Suppressor macrophage treated with lipopolysaccharide for 1 hour (primary cell): ENCODE measurements around the gene PDZD11.
"Not testable (repeated sequence)": the region's sequence is repeated elsewhere in the genome, so short reads cannot be mapped to it uniquely, and the experiment has no call there.

Source experiments
- DNase-seq, 3 donors: peaks; one replicate each; pipeline ENCODE4 v3.0.0-alpha.2; 2020 to 2022

Gene PDZD11, protein sequence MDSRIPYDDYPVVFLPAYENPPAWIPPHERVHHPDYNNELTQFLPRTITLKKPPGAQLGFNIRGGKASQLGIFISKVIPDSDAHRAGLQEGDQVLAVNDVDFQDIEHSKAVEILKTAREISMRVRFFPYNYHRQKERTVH

DNA sequence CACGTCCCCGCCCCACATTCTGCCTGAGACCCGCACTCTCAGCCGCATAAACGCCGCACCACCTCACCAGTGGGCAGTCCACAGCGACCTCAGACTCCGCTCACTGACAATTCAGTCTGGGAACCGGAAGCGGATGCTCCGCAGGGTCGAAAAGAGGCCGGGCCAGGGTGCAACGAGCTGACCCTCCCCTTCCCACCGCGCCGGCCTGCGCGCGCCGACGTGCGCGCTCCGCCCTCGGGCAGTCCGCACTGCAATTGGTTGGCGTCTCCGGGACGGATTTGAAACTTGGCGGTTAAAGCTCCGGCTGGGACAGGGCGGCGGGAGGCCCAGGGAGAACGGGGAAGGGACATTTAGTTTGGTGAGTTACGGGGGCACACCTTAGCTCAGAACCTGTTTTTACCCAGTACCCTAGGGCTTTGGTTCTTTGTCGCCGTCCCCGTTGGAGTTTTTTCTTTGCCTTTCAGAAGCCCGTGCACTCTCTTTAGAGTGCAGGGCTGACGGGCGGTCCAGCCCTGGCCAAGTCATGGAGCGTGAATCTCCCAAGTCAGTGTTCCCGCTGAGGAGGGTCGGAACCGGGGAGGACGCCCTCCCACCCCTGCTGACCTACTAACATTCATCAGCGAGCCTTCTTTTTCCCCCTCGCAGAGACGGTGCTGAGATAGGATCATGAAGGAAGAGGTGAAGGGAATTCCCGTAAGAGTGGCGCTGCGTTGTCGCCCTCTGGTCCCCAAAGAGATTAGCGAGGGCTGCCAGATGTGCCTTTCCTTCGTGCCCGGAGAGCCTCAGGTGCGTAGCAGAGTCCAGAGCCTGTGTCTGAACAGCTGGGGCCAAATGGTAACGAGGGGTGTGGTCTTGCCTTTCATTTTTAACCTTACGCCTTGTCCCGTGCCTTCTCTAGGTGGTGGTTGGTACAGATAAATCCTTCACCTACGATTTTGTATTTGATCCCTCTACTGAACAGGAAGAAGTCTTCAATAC, at the start of gene PDZD11, which contains the start of gene KIF4A:
Gene PDZD11, minus strand, starts transcription at position 135 of the 978 bp plus-strand sequence. CDS start 586 bp downstream, outside the sequence.
Gene KIF4A, plus strand, starts transcription at position 312 of the 978 bp plus-strand sequence. Its CDS starts 355 bp downstream, at position 667.
- peak; percentile 87 to 91 (median 90) for DNase-seq

DNA sequence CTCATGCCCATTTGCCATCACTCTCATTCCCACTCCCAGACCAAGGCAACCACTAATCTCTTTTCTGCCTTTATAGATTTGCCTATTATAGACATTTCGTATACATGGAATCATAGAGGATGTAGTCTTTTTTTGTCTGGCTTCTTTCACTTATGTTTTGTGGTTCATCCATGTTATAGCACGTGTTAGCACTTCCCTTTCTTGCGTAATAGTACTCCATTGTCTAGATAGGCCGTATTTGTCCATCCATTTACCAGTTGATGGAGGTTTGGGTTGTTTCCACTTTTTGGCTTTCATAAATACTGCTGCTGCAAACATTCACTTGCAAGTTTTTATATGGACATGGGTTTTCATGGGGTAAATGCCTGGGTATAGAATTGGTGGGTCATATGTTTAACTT, 48.6 kb upstream of the PDZD11 start:
- DNase-seq = peak; percentile 24 to 47 (median 46)

DNA sequence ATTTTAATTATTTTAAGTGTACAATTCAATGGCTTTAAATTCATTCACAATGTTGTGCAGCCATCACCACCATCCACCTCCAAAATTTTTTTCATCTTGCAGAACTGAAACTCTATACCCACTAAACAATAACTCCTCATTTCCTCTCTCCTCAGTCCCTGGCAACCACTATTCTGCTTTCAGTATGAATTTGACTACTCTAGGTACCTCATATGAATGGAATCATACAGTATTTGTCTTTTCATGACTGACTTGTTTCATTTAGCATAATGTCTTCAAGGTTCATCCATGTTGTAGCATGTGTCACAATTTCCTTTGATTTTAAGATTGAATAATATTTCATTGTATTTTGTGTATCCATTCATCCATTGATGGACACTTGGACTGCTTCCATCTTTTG, 47.0 kb upstream of the PDZD11 start:
- no peak for DNase-seq

DNA sequence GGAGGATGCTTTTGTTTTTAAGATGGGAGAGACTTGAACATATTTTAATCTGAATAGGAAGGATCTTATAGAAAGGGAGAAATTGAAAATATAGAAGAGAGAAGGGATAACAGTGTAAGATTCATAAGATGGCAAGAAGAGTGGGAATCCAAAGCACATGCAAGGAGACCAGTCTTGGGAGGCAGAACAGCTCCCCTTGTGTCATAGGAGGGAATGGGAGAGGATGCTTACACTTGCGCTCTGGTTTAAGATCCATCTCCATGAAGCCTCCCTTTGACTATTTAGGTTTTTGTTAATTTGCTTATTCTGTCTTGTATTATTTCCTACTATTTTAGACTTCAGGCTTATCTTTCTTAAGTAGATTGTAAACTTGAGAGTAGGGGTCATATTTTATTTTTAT, 42.9 kb upstream of the PDZD11 start:
- no peak for DNase-seq

DNA sequence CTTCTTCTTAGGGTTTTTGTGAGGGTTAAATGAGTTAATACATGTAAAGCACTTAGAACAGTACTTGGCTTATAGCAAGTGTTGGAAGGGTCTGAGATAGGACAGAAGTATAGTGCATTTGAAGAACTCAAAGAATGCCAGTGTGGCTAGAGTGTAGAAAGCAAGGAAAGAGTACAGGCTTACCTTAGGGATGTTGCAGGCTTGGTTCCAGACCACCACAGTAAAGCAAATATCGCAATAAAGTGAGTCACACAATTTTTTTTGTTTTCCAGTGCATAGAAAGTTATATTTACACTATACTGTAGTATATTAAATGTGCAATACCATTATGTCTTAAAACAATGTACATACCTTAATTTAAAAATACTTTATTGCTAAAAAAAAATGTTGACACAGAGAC, 41.4 kb upstream of the PDZD11 start:
- DNase-seq = no peak

DNA sequence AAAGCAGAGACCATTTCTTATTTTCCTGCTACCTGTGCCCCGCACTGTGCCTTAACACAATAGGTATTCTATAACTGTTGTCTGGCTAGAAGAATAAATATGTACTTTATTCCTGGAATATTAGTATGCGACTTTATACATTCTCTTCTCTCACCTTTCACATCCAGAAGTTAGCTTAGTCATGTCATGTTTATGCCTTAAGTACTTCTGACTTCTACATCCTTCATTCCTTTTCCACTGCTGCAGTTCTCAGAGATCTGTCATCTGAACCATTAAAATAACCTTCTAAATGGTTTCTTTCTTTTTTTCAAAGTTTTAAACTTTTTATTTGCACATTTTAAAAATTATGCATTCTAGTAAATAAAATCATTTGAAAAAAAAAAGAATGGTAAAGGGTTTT, 34.6 kb upstream of the PDZD11 start:
- DNase-seq = no peak

DNA sequence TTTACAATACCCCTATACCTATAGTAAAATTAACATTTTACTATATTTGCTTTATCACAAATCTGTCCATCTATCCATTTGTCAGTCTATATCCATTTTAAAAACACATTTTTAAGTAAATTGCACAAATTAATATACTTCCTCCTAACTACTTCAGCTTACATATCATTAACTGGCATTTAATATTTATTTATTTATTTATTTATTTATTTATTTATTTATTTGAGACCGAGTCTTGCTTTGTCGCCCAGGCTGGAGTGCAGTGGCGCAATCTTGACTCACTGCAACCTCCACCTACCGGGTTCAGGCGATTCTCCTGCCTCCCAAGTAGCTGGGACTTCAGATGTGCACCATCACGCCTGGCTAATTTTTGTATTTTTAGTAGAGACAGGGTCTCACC, 33.9 kb upstream of the PDZD11 start:
- not testable (repeated sequence) for DNase-seq

DNA sequence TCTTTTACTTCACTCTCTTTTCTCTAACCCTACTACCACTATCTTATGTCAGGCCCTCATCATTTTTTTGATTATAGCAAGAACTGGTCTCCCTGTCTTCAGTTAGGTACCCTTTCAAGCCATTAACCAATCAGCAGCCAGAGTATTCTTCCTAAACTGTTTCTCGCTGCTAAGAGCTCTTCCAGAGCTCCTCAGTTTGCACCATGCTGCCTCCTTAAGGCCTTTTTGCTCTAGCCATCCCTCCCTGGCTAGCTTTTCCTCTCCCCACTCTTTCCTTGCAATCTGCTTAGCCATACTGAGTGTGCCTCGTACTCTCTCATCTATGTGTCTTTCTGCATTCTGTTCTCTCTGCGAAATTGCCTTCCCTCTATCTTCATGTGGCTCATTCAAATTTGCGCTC, 33.1 kb upstream of the PDZD11 start:
- DNase-seq = no peak

DNA sequence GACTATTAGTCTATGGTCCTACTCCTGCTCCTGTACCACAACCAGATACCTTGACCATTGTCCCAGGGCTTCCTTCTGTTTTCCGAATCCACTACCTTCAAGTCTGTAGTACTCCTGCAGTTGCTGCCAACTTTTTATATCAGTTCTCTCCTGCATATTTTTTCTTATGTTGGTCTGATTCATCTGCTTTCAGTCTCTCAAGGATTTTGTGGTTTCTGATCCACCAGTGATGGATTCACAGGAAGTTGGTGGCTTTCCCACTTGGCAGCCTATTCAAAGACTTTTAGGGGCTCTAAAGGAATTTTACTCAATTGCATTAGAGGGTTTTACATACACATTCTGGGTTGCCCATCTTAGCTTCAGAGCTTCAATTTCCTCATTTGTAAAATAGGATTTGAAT, 23.8 kb upstream of the PDZD11 start:
- DNase-seq = no peak

DNA sequence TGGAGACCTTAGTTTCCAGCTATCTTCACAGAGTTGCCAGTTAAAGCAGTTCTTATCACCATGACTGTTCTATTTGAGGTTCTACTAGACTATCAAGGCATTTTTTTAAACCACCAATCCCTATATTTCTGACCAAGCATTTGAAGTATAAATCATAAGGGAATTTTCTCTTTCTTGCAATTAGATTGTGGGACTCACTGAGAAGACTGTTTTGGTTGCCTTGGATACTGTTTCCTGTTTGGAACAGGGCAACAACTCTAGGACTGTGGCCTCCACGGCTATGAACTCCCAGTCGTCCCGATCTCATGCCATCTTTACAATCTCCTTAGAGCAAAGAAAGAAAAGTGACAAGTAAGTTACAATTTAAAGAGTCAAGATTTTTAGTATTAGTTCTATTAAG, 12.0 kb upstream of the PDZD11 start:
- DNase-seq = no peak

DNA sequence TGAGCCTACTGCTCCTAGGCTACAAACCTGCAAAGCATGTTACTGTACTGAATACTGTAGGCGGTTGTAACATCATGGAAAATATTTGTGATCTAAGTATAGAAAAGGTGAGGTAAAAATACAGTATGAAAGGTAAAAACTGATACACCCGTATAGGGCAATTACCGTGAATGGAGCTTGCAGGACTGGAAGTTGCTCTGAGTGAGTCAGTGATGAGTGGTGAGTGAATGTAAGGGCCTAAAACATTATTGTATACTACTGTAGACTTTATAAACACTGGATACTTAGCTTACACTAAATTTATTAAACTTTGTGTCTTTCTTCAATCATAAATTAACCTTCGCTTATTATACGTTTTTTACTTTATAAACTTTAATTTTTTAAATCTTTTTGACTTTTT, 3.9 kb upstream of the PDZD11 start:
- no peak for DNase-seq

DNA sequence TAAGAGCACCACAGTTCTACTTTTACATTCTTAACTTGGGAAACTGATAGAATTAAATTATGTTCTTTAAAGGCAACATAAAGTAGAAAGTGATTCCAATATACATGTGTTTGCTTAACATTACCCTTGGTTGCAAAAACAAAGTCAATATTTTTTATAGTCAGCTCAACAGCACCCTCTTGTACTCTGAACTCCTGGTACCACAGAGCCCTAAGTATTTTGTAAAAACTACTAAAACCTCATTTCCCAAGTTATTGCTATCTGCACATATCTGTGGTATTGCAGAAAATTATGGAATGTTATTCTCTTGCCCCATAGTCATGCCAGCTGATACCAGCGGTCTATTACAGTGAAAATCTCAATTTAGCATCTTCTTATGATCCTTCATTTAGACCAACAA, 3.1 kb upstream of the PDZD11 start:
- no peak for DNase-seq

DNA sequence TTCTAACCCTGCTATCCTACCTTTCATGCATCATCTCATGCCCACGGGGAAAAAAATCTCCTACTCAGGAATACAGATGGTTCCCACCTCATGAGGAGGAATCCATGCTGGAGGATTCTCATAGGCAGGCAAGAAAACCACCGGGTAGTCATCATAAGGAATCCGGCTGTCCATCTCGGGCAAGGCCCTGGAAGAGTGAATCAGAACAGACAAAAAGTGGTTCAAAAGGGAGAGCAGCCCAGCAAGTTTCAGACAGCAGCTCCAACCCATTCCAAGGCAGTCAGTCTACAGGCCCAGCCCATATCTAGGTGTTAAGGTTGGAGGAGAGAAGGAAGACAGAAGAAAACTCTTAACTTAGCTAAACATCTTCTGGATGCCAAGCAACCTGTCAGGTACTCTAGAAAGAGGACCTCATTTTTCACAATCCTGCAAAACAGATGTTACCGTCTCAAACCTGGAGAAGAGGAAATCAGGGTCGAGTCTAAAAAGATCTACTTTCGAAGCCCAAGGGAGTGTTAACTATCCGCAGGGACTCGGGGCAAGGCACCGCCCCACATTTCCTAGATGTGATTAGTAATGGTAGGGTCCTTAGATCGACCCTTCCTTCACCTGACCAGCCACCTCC, 447 bp downstream of the PDZD11 start:
- DNase-seq = no peak

DNA sequence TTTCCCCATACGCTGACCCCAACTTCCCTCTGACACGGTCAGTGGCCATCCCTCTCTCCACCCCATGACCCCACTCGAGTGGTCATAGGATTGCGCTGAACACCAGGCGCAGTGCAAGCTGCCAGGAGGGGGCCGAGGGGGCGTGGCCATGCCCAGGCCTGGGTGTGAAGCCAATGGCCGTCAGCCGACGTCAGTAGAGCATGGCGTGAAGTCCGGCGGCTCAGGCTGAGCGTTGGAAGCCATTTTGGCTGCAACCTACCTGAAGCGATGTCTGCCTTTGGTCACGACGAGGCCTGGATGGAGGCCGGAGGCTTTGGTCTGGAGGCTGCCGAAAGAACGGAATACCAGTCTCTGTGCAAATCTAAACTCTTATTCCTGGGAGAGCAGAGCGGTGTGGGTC, 7.8 kb downstream of the PDZD11 start, which contains the start of gene RAB41:
Gene RAB41, plus strand, starts transcription at position 222 of the 400 bp plus-strand sequence. Its CDS starts 46 bp downstream, at position 268.
- DNase-seq = no peak

DNA sequence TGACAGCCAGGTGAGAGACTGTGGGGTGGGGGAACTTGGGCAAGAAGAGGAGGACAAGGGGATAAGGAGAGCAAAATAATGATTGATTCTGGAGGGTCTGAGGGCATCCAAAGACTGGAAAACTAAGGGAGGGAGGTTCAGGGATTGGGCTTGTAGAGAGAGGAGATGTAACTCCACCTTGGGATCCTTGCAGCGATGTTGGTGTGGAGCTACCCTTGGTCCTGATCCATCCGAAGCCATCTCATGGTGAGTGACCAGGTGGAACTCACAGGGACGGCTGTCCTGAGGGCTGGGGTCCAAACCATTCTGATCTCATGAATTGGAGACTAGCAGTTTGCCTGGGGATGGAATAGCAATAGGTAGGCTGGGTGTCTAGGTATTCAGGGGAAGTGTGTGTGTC, 9.2 kb downstream of the PDZD11 start:
- DNase-seq = no peak

DNA sequence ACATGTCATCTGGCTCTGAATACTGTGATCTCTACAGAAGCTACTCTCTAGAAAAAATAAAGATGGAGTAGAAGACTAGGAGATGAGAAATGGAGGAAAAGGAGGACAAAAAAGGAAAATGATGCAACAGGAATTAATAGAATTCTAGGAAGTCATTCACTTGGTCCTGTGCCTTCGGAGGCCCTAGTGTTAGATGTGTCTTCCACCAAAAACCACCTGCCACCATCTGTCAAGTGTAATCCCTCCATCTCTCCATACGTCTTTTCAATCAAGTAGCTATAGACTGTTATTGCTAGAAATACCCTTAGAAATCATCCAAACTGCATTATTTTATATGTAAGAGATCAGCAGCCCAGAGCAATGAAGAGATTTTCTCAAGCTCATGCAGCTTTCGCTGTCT, 10.6 kb downstream of the PDZD11 start:
- no peak for DNase-seq

DNA sequence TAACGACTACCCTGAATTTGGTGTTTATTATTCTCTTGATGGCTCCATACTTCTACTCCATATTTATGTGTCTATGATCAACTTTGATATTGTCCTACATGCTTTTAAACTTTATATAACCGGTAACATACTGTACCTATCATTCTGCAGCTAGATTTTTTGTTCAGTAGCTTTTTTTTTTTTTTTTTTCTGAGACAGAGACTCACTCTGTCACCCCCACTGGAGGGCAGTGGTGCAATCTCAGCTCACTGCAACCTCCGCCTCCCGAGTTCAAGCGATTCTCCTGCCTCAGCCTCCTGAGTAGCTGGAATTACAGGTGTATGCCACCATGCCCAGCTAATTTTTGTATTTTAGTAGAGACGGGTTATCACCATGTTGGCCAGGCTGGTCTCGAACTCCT, 15.7 kb downstream of the PDZD11 start:
- DNase-seq = not testable (repeated sequence)

DNA sequence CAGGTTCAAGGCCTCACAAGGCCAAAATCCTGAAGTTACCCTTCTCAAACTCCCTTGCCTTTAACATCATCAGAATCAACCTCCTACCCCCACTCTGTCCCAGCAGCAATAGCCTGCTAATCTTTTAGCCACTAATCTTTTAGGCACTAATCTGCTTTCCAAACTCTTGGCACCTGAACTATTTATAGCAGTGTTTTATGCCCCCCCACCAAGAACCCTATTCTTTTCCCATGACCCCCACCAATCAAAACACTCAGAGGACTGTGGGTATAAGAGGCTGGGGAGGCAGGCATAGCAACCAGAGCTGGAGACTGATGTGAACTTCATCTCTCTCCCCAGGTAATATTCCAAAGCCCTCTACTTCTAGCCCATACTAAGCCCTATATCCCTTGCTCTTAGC, 21.7 kb downstream of the PDZD11 start, which contains the start of gene ARR3:
Gene ARR3, plus strand, starts transcription at position 301 of the 400 bp plus-strand sequence. CDS start 1,052 bp downstream, outside the sequence.
- no peak for DNase-seq

DNA sequence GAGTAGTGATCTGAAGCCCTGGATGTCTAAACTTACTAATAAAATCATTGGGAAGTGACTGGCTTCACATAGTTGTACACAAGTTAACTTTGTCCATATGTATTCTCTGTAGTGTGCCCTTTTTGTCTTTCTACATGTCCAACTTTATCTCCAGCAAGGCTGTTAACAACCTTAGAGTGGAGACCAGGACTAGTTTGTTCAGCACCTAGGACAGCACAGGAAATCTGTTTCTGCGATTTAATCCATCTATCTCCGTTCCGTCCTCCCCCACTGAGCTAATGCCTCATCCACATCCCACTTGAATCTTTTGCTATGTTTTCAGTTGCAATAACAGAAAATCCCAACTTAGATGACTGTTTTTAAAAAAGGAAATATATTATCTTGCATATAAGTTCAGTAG, 24.9 kb downstream of the PDZD11 start:
- no peak for DNase-seq

DNA sequence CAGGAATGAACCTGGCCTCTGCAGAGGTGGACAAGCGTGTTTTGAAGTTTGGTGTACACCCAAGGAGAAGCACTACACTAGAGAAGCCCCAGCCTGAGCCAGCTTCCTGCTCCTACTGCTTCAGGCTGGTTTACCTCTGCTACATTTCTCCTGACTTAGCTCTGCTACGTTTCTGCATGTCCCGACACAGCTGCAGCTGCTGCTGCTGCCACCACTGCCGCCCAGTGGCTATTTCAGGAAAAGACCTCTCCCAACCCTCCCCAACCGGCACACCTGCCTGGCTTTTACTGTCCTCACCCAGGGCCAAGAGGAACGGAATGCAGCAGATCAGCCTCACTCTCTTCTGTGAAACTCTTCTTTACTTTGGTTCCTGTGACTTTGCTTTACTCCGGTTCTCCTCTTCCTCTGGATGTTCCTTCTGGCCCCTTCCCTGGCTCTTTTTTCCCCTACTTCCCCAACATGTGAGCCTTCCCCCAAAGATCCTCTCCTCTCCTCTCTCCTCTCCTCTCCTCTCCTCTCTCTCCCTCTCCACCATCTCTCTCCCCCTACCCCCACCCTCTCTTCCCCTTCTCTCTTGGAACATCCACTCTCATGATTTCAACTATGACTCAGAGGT, 26.7 kb downstream of the PDZD11 start:
- peak in 2 of 3 donors; percentile 1 for DNase-seq

DNA sequence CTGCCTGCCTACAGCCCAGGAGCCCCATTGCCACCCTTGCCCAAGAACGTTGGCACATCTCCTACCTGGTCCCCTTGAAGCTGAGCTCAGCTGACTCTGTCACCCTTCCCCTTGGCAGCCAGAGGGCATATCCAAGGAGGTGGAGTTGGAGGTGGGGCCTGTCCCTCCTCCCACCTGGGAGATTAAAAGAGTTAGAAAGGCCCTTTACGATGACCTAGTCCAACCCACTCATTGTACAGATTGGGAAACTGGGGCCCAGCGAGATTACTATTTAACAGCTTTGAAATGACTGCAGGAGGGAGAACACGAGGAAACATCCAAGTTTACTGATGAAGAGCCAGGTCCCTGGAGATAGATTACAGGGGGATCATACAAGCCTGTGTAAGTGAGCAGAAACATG, 29.6 kb downstream of the PDZD11 start, which contains the start of gene P2RY4:
Gene P2RY4, minus strand, starts transcription at position 101 of the 400 bp plus-strand sequence. CDS start 580 bp downstream, outside the sequence.
- DNase-seq = no peak

DNA sequence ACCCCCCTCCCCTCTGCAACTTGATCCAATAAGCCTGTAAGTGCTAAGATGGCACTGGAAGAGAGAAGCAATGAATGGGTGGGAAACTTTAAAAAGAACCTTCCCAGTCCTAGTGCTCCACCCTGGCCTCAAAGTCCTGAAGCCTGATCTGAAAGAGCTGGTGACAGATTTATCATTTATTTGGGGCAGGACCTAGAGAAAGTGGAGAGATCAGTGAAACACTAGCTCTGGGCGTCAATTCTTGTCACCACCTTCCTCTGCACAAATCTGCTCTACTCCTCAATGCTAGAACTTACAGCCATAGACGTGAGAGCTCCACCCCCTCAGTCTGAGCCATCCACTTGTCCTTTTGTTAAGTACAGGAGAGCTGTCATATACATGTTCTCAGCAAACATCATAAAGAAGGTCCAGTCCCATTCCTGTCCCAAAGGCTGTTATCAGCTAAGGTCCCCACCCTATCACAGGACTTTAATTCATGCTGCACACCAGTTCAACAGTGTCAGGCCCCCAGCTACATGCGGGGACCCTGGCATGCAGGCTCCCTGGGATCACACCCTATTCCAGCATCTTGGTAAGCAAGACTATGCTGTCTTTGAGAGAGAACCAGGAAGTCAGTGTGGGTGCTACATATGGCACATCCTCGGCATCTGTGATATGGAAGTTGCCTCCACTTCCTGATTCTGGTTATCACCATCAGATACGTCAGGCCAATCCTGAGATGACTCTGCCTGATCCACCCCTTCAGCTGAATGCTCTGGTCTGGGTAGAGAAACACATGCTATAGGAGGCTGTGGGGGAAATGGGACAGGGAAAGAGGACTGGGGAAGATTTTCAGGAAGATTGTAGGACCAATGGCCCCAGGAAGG, 32.1 kb downstream of the PDZD11 start:
- no peak for DNase-seq
